HUES64 (cell line): ENCODE data around the gene TRAF4.
"Not testable (repeated sequence)": the region's sequence is repeated elsewhere in the genome, so short reads cannot be mapped to it uniquely, and the experiment has no call there.

Experiments
- H3K27ac ChIP-seq: 2 replicates; pipeline ENCODE4 v1.7.0; 2013; ENCODE audit warnings: low read depth, low read length, inconsistent platforms
- H3K27me3 ChIP-seq: 2 replicates; pipeline ENCODE4 v1.6.1; 2013; ENCODE audit warnings: mild to moderate bottlenecking, low read length; ENCODE audit not compliant: insufficient read depth
- H3K36me3 ChIP-seq: 2 replicates; pipeline ENCODE4 v1.6.1; 2013; ENCODE audit warnings: mild to moderate bottlenecking, low read length; ENCODE audit not compliant: insufficient read depth
- H3K4me1 ChIP-seq: 2 replicates; pipeline ENCODE4 v1.6.1; 2013; ENCODE audit warnings: mild to moderate bottlenecking, low read length, moderate library complexity; ENCODE audit not compliant: insufficient read depth
- H3K4me3 ChIP-seq: 2 replicates; pipeline ENCODE4 v1.5.1; 2013; ENCODE audit warnings: mild to moderate bottlenecking, low read length, moderate library complexity
- H3K9ac ChIP-seq: 2 replicates; pipeline ENCODE4 v1.6.1; 2013; ENCODE audit warnings: mild to moderate bottlenecking, low read depth, low read length
- H3K9me3 ChIP-seq: 2 replicates; pipeline ENCODE4 v1.6.1; 2013; ENCODE audit warnings: low read depth, low read length; ENCODE audit not compliant: insufficient read depth
- WGBS: fragments of 150-250, 120-280 bp; methylation state at CpG from one replicate; pipeline ENCODE4 v1.1.7; 2013; ENCODE audit warnings: missing lambda C conversion rate; 5-methylcytosine and 5-hydroxymethylcytosine counted together

The TRAF4 gene

GRCh38 chr17:28716740-28717577 is 26.9 kb upstream of the TRAF4 start:
- 1% methylated on average over 63 of the region's 63 CpGs for WGBS
- Histone ChIP-seq H3K27me3 (no peaks in the 10 kb centered on the region), H3K27ac (peak overlapping the region; percentile 95), H3K36me3 (peaks cover 47% of the 10 kb centered on the region), H3K9me3 (no peaks in the 10 kb centered on the region), H3K4me3 (peak overlapping the region; percentile 94), H3K9ac (peak overlapping the region; percentile 95), H3K4me1 (peaks cover 27% of the 10 kb centered on the region)

- H3K27me3 ChIP-seq = no peaks in the 10 kb centered on the region
- peak within 1 kb of the TSS; percentile 94 for H3K4me3 ChIP-seq
- H3K27ac ChIP-seq = peak within 1 kb of the TSS; percentile 95
- peak within 1 kb of the TSS; percentile 97 for H3K9ac ChIP-seq
- WGBS = under 1% methylated on average over 58 of the region's 60 CpGs
- H3K36me3 ChIP-seq = peaks cover 55% of the 10 kb centered on the region
- peaks cover 29% of the 10 kb centered on the region for H3K4me1 ChIP-seq
- H3K9me3 ChIP-seq = no peaks in the 10 kb centered on the region
Measured at GRCh38 chr17:28717578-28718332, 26.1 kb upstream of the TRAF4 start, which contains the start of gene RAB34. Gene RAB34 (minus strand): TSS chr17:28717868. CDS start chr17:28717266, 602 bp downstream.

DNA sequence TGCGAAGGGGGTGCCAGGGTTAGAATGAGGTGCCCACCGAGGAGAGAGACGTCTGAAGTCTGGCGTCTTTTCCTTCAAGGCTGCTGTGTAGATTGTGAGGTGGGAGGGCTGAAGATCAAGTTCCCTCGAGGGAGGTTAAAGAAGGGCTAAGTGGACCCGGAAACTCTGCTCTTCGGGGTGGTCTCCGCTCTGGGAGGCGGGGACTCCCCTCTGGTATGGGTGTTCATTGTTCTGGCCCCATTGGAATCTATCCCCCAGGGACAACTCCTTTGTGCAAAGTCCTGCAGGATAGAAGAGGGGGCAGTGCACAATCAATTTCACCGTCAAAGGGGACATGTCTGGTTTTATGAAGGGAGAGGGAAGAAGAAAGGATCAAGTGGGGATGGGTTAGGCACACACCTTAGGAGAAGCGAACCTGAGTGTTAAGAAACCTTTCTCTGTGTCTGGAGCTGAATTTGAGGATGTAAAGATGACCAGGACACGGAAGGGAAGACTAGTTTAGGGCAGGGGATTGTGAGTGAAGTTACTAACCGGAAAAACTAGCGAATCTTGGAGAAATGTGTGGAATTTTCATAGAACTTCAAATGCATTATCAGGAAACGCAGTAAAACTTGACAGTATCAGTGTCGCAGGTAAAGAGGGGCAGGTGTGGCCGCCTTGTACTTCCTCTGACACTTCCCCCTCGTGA is 25.3 kb upstream of the TRAF4 start:
- H3K36me3 ChIP-seq = peaks cover 58% of the 10 kb centered on the region
- no peaks in the 10 kb centered on the region for H3K9me3 ChIP-seq
- WGBS = 12% methylated on average over 17 of the region's 18 CpGs
- peak overlapping the region; percentile 94 for H3K4me3 ChIP-seq
- H3K27me3 ChIP-seq = no peaks in the 10 kb centered on the region
- peaks cover 30% of the 10 kb centered on the region for H3K4me1 ChIP-seq
- peak overlapping the region; percentile 95 for H3K27ac ChIP-seq
- H3K9ac ChIP-seq = peak overlapping the region; percentile 97

GRCh38 chr17:28719021-28719433 is 24.8 kb upstream of the TRAF4 start:
- Histone ChIP-seq H3K4me3 (peak overlapping the region; percentile 94), H3K27me3 (no peaks in the 10 kb centered on the region), H3K4me1 (peaks cover 30% of the 10 kb centered on the region), H3K9me3 (no peaks in the 10 kb centered on the region), H3K27ac (peak overlapping the region; percentile 95), H3K36me3 (peaks cover 59% of the 10 kb centered on the region), H3K9ac (peak overlapping the region; percentile 97)
- 19% methylated on average over 17 of the region's 18 CpGs for WGBS

GRCh38 chr17:28720247-28720996 is 23.4 kb upstream of the TRAF4 start:
- peak overlapping the region; percentile 95 for H3K27ac ChIP-seq
- H3K36me3 ChIP-seq = peaks cover 56% of the 10 kb centered on the region
- peak overlapping the region; percentile 94 for H3K4me3 ChIP-seq
- H3K27me3 ChIP-seq = no peaks in the 10 kb centered on the region
- no peaks in the 10 kb centered on the region for H3K9me3 ChIP-seq
- H3K4me1 ChIP-seq = peaks cover 30% of the 10 kb centered on the region
- under 1% methylated on average over 28 of the region's 30 CpGs for WGBS
- H3K9ac ChIP-seq = peak overlapping the region; percentile 97

DNA sequence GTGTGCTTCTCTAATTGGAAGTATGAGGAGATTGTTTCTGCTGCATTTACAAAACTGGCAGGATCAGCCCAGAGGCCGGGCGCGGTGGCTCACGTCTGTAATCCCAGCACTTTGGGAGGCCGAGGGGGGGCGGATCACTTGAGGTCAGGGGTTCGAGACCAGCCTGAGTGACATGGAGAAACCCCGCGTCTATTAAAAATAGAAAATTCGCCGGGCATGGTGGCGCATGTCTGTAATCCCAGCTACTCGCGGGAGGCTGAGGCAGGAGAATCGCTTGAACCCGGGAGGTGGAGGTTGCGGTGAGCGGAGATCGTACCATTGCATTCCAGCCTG is 22.8 kb upstream of the TRAF4 start:
- H3K9me3 ChIP-seq, H3K27me3 ChIP-seq: not testable (repeated sequence)
- peak overlapping the region; percentile 95; the same call in 1 of the 2 replicates for H3K27ac ChIP-seq
- H3K9ac ChIP-seq = peak overlapping the region; percentile 97
- peak overlapping the region; percentile 94 for H3K4me3 ChIP-seq
- peaks cover 51% of the 10 kb centered on the region for H3K36me3 ChIP-seq
- WGBS = 19% methylated on average over 19 of the region's 19 CpGs
- H3K4me1 ChIP-seq = peaks cover 30% of the 10 kb centered on the region

GRCh38 chr17:28722417-28723158 is 21.2 kb upstream of the TRAF4 start:
- no peaks in the 10 kb centered on the region for H3K27me3 ChIP-seq
- no peak overlapping the region; the same call in 1 of the 2 replicates for H3K9ac ChIP-seq
- H3K36me3 ChIP-seq = peaks cover 49% of the 10 kb centered on the region
- 92% methylated on average over 7 of the region's 7 CpGs for WGBS
- H3K27ac ChIP-seq = peak overlapping the region; percentile 29; the same call in 1 of the 2 replicates
- peak overlapping the region; percentile 94; the same call in 1 of the 2 replicates for H3K4me3 ChIP-seq
- peaks cover 23% of the 10 kb centered on the region; the same call in 1 of the 2 replicates for H3K4me1 ChIP-seq
- H3K9me3 ChIP-seq = no peaks in the 10 kb centered on the region

GRCh38 chr17:28723159-28723835 is 20.5 kb upstream of the TRAF4 start:
- Histone ChIP-seq H3K27ac (peak overlapping the region; percentile 23; the same call in 1 of the 2 replicates), H3K36me3 (peaks cover 49% of the 10 kb centered on the region)
- 91% methylated on average over 6 of the region's 6 CpGs for WGBS

GRCh38 chr17:28723836-28724499 is 19.8 kb upstream of the TRAF4 start:
- H3K27ac ChIP-seq, H3K27me3 ChIP-seq, H3K9me3 ChIP-seq: not testable (repeated sequence)
- peak overlapping the region; percentile 96; the same call in 1 of the 2 replicates for H3K9ac ChIP-seq
- 85% methylated on average over 3 of the region's 4 CpGs for WGBS
- H3K4me3 ChIP-seq = peak overlapping the region; percentile 78
- peaks cover 19% of the 10 kb centered on the region; the same call in 1 of the 2 replicates for H3K4me1 ChIP-seq
- peaks cover 49% of the 10 kb centered on the region for H3K36me3 ChIP-seq

More at GRCh38 chr17:28723159-28723835, 20.5 kb upstream of the TRAF4 start:
- H3K4me1 ChIP-seq = peaks cover 23% of the 10 kb centered on the region; the same call in 1 of the 2 replicates
- H3K27me3 ChIP-seq = no peaks in the 10 kb centered on the region
- no peaks in the 10 kb centered on the region for H3K9me3 ChIP-seq
- no peak overlapping the region for H3K9ac ChIP-seq
- H3K4me3 ChIP-seq = no peak overlapping the region; the same call in 1 of the 2 replicates
